ENCODE data around the gene FAF1. TPM values are rescaled to one million over a fixed set of nuclear protein-coding genes. Genes with fewer than 3 reads are reported as not detected.

Gene FAF1
- polyA plus RNA-seq, 1 of the 3 experiments (the other 2 are of a cell fraction) = 8.7 TPM

DNA sequence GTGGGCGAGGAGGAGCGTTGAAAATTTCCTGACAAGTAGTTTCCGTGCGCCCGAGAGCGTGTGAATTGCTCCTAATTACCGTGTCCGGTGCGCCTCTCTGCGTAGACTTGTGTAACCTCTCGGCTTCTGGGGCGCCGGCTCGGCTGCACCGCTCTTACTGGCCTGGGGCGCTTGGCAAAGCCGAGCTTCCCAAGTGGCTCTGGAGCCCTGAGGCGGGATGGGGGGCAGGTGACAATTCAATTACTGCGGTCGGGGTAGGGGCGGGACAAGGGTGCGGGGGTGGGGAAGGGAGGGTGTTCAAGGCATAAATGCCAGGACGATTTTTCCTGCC, 536.4 kb downstream of the FAF1 start:
- Histone ChIP-seq H3K27me3 (ENCODE audit: insufficient read depth) (peaks cover 98% of the 10 kb centered on the region), H3K9me2 (no peaks in the 10 kb centered on the region), H3K4me3 (ENCODE audit: low read depth in 2 of 2, low read length in 1 of 2) (peak overlapping the region; percentile 33 to 48; a peak in 3 of 4 replicates), H3K9ac (no peak overlapping the region), H3K79me2 (ENCODE audit: insufficient read depth) (no peaks in the 10 kb centered on the region), H3K4me2 (peak overlapping the region; percentile 70; the same call in 1 of the 2 replicates), H3K9me3 (no peaks in the 10 kb centered on the region), H3K4me1 (ENCODE audit: control insufficient read depth in 1 of 2, insufficient read depth in 2 of 2, low read depth in 1 of 2, low read length in 1 of 2) (peaks cover 11 to 29% of the 10 kb centered on the region in 2 experiments; a peak in 1 of 4 replicates), H3F3A (replicated peaks; ENCODE audit: insufficient read depth) (no peaks in the 10 kb centered on the region), H2AFZ (ENCODE audit: low read depth) (peak overlapping the region; percentile 63; the same call in 1 of the 2 replicates), H3K36me3 (replicated peaks in 1 of 2; ENCODE audit: control insufficient read depth in 1 of 2, insufficient read depth in 2 of 2, low read length in 1 of 2) (no peaks in the 10 kb centered on the region), H3K27ac (ENCODE audit: low read depth in 2 of 2, low read length in 1 of 2) (no peak overlapping the region), H4K20me1 (ENCODE audit: insufficient read depth) (peaks cover 18% of the 10 kb centered on the region; the same call in 1 of the 2 replicates)
- WGBS (ENCODE audit: low lambda C conversion rate) = 2% methylated on average over 11 of the region's 23 CpGs
- TF ChIP-seq, protein P1, sequence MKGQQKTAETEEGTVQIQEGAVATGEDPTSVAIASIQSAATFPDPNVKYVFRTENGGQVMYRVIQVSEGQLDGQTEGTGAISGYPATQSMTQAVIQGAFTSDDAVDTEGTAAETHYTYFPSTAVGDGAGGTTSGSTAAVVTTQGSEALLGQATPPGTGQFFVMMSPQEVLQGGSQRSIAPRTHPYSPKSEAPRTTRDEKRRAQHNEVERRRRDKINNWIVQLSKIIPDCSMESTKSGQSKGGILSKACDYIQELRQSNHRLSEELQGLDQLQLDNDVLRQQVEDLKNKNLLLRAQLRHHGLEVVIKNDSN (IDR thresholded peaks at IDR 0.05; ENCODE audit: borderline replicate concordance, low read depth) = no peak
- TF ChIP-seq, protein P2, sequence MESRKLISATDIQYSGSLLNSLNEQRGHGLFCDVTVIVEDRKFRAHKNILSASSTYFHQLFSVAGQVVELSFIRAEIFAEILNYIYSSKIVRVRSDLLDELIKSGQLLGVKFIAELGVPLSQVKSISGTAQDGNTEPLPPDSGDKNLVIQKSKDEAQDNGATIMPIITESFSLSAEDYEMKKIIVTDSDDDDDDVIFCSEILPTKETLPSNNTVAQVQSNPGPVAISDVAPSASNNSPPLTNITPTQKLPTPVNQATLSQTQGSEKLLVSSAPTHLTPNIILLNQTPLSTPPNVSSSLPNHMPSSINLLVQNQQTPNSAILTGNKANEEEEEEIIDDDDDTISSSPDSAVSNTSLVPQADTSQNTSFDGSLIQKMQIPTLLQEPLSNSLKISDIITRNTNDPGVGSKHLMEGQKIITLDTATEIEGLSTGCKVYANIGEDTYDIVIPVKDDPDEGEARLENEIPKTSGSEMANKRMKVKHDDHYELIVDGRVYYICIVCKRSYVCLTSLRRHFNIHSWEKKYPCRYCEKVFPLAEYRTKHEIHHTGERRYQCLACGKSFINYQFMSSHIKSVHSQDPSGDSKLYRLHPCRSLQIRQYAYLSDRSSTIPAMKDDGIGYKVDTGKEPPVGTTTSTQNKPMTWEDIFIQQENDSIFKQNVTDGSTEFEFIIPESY (IDR thresholded peaks at IDR 0.05; ENCODE audit: borderline replicate concordance, low read depth) = no peak
- no peak for TF ChIP-seq MEF2A (IDR thresholded peaks at IDR 0.05; ENCODE audit: borderline replicate concordance, low read depth)
- TF ChIP-seq SIN3A (IDR thresholded peaks at IDR 0.05; ENCODE audit: borderline replicate concordance, low read depth, low read length) = no peak
- TF ChIP-seq GATA2 (CRISPR knock-in tag; IDR thresholded peaks at IDR 0.05) = no peak
- TF ChIP-seq NRF1 (IDR thresholded peaks at IDR 0.05; ENCODE audit: low read depth, low read length) = no peak
- TF ChIP-seq, protein P3, sequence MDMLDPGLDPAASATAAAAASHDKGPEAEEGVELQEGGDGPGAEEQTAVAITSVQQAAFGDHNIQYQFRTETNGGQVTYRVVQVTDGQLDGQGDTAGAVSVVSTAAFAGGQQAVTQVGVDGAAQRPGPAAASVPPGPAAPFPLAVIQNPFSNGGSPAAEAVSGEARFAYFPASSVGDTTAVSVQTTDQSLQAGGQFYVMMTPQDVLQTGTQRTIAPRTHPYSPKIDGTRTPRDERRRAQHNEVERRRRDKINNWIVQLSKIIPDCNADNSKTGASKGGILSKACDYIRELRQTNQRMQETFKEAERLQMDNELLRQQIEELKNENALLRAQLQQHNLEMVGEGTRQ (IDR thresholded peaks at IDR 0.05; ENCODE audit: borderline replicate concordance, low read depth, low read length) = no peak
- TF ChIP-seq ELF1 (IDR thresholded peaks at IDR 0.05) = no peak
- no peak for TF ChIP-seq SMC3 (IDR thresholded peaks at IDR 0.05; ENCODE audit: low read depth, low read length)
- no peak for TF ChIP-seq YY1 (IDR thresholded peaks at IDR 0.05; ENCODE audit: low read depth)
- TF ChIP-seq TCF12 (IDR thresholded peaks at IDR 0.05) = no peak
- TF ChIP-seq FOXJ3 (CRISPR knock-in tag; IDR thresholded peaks at IDR 0.05) = no peak
- no peak for TF ChIP-seq TEAD4 (IDR thresholded peaks at IDR 0.05; ENCODE audit: borderline replicate concordance, insufficient read depth)
- TF ChIP-seq JUND (IDR thresholded peaks at IDR 0.05) = no peak
- TF ChIP-seq, protein P4, sequence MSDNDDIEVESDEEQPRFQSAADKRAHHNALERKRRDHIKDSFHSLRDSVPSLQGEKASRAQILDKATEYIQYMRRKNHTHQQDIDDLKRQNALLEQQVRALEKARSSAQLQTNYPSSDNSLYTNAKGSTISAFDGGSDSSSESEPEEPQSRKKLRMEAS (IDR thresholded peaks at IDR 0.05; ENCODE audit: low read depth) = no peak
- TF ChIP-seq FOXM1 (IDR thresholded peaks at IDR 0.05; ENCODE audit: low read depth) = no peak
- ChIA-PET POLR2A (interaction anchor here (0.7 kb wide), 1 partner anchor 107 kb away, joined by 5 read pairs; no protein-coding TSS in a partner anchor), CTCF (interaction anchor here (0.8 to 4.2 kb wide), 3 partner anchors 10 to 75 kb away, joined by 3 to 17 read pairs (median 5); no protein-coding TSS in a partner anchor)
- DNase-seq = no peak
